ENCODE measurements around the gene ZNF764. TPM values are rescaled to one million over a fixed set of nuclear protein-coding genes. Genes with fewer than 3 reads are reported as not detected.

ZNF764 gene
- total RNA-seq, 1 experiment from 2014 or later, result 9.1 TPM

DNA sequence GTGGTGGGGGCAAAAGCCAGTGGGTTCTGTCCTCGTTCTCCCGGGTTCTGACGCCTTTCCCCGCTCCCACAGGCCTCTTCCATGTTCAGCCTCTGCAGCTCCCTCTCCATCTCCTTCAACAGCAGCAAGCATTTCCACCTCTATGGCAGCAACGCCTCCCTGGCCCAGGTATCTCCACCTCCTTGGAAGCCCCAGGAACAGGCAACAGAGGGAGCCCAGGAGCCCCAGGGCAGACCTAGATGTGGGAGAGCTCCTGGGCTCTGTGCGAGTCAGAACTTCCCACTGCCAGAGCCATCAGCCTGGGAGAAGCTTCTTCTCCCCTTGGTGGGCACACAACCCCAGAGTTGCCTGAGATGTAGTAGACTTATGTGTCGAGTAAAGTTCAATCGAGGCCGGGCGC lies 39.6 kb downstream of the ZNF764 start:
- Histone ChIP-seq H3K4me1 (ENCODE audit: control insufficient read depth in 1 of 2, insufficient read depth in 2 of 2, low read length in 2 of 2) (0 out of 4 replicates have a peak, but pooled peaks cover 0 to 5% of the 10 kb centered on the region in 2 experiments), H3K9me3 (ENCODE audit: control insufficient read depth in 1 of 2, insufficient read depth in 1 of 2, low read depth in 1 of 2, low read length in 2 of 2) (no peaks in the 10 kb centered on the region), H3K9ac (ENCODE audit: low read length) (no peak overlapping the region), H2AFZ (ENCODE audit: low read depth, low read length, poor library complexity, severe bottlenecking) (no peak overlapping the region), H3K4me2 (ENCODE audit: low read length) (no peak overlapping the region), H3K27me3 (ENCODE audit: insufficient read depth, low read length) (no peaks in the 10 kb centered on the region), H3K4me3 (replicated peaks in 1 of 2; ENCODE audit: low read depth in 1 of 2, low read length in 2 of 2) (no peak overlapping the region), H3K9me2 (ENCODE audit: insufficient read depth) (no peaks in the 10 kb centered on the region), H4K20me1 (ENCODE audit: insufficient read depth) (no peaks in the 10 kb centered on the region), H3K79me2 (ENCODE audit: insufficient read depth, low read length) (no peaks in the 10 kb centered on the region), H3K27ac (ENCODE audit: low read depth, low read length) (no peak overlapping the region), H3K36me3 (ENCODE audit: control insufficient read depth in 1 of 2, insufficient read depth in 2 of 2, low read length in 2 of 2) (no peaks in the 10 kb centered on the region)
- BruUV-seq (replicated peaks), result no TSS peak
- no peak for DNase-seq (ENCODE audit: low read depth, low spot score)
- RAD21 ChIA-PET (ENCODE audit: low non-redundant PET in 1 of 2, low total read pairs in 2 of 2, uncharacterized antibody in 2 of 2, unreplicated experiment in 2 of 2), result no interaction called here
- intact Hi-C loops (cut with micrococcal nuclease), result no loop called here
- CTCF ChIA-PET, result no interaction called here
- peak; percentile 61 for ATAC-seq
- POLR2A ChIA-PET, result no interaction called here
- TF ChIP-seq, protein P1, sequence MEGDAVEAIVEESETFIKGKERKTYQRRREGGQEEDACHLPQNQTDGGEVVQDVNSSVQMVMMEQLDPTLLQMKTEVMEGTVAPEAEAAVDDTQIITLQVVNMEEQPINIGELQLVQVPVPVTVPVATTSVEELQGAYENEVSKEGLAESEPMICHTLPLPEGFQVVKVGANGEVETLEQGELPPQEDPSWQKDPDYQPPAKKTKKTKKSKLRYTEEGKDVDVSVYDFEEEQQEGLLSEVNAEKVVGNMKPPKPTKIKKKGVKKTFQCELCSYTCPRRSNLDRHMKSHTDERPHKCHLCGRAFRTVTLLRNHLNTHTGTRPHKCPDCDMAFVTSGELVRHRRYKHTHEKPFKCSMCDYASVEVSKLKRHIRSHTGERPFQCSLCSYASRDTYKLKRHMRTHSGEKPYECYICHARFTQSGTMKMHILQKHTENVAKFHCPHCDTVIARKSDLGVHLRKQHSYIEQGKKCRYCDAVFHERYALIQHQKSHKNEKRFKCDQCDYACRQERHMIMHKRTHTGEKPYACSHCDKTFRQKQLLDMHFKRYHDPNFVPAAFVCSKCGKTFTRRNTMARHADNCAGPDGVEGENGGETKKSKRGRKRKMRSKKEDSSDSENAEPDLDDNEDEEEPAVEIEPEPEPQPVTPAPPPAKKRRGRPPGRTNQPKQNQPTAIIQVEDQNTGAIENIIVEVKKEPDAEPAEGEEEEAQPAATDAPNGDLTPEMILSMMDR (IDR thresholded peaks at IDR 0.05 in 2 of 3, conservative IDR thresholded peaks at IDR 0.05 in 1 of 3; ENCODE audit: borderline replicate concordance in 1 of 3, insufficient read depth in 1 of 3, low read depth in 2 of 3, low read length in 2 of 3), result peak in 1 of 3 experiments; percentile 10; a peak in 1 of 6 replicates
- TF ChIP-seq SIN3A (IDR thresholded peaks at IDR 0.05; ENCODE audit: low read depth) (no peak), EZH2 (IDR thresholded peaks at IDR 0.05) (no peak)

DNA sequence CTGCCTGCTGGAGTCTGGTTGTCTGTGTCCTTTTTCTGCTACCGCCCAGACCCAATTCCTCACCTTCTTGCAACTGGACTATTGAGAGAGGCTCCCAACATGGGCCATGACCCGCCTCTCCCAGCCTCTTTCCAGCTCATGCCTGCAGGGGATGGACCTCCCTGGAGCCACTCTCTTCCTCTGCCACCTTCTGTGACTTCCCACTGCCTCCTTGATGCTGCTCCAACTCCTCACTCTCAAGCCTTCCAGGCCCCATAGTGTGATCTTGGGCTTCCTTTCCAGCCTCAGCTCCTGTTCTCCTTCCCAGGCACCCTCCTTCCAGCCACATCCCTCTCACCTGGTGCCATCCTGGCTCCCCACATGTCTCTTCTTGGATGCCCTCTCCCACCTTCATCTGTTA lies 42.9 kb downstream of the ZNF764 start:
- H3K79me2 ChIP-seq (ENCODE audit: insufficient read depth, low read length), result no peaks in the 10 kb centered on the region
- no peaks in the 10 kb centered on the region for H3K9me2 ChIP-seq (ENCODE audit: insufficient read depth)
- H3K9ac ChIP-seq (ENCODE audit: low read length), result no peak overlapping the region
- intact Hi-C loops (cut with micrococcal nuclease), result no loop called here
- H3K27me3 ChIP-seq (ENCODE audit: insufficient read depth, low read length), result no peaks in the 10 kb centered on the region
- no peaks in the 10 kb centered on the region for H3K4me1 ChIP-seq (ENCODE audit: control insufficient read depth in 1 of 2, insufficient read depth in 2 of 2, low read length in 2 of 2)
- no peaks in the 10 kb centered on the region for H3K36me3 ChIP-seq (ENCODE audit: control insufficient read depth in 1 of 2, insufficient read depth in 2 of 2, low read length in 2 of 2)
- H3K27ac ChIP-seq (ENCODE audit: low read depth, low read length), result no peak overlapping the region
- ChIA-PET RAD21 (ENCODE audit: low non-redundant PET in 1 of 2, low total read pairs in 2 of 2, uncharacterized antibody in 2 of 2, unreplicated experiment in 2 of 2) (no interaction called here), CTCF (no interaction called here), POLR2A (no interaction called here)
- no peaks in the 10 kb centered on the region for H4K20me1 ChIP-seq (ENCODE audit: insufficient read depth)
- no peak for DNase-seq (ENCODE audit: low read depth, low spot score)
- ATAC-seq, result no peak
- no TSS peak for BruUV-seq (replicated peaks)
- no peak overlapping the region for H2AFZ ChIP-seq (ENCODE audit: low read depth, low read length, poor library complexity, severe bottlenecking)
- no peak overlapping the region for H3K4me3 ChIP-seq (replicated peaks in 1 of 2; ENCODE audit: low read depth in 1 of 2, low read length in 2 of 2)
- no peak overlapping the region for H3K4me2 ChIP-seq (ENCODE audit: low read length)
- no peaks in the 10 kb centered on the region for H3K9me3 ChIP-seq (ENCODE audit: control insufficient read depth in 1 of 2, insufficient read depth in 1 of 2, low read depth in 1 of 2, low read length in 2 of 2)
- TF ChIP-seq, protein P1 (IDR thresholded peaks at IDR 0.05 in 2 of 3, conservative IDR thresholded peaks at IDR 0.05 in 1 of 3; ENCODE audit: borderline replicate concordance in 1 of 3, insufficient read depth in 1 of 3, low read depth in 2 of 3, low read length in 2 of 3), result no peak
- TF ChIP-seq ZBTB33 (IDR thresholded peaks at IDR 0.05; ENCODE audit: extremely low read depth, insufficient replicate concordance, low read length) (no peak), POLR2AphosphoS5 (IDR thresholded peaks at IDR 0.05; ENCODE audit: low read depth, low read length) (no peak), TCF7L2 (IDR thresholded peaks at IDR 0.05; ENCODE audit: borderline replicate concordance, extremely low read depth, insufficient read depth, insufficient read length) (no peak), FOSL1 (IDR thresholded peaks at IDR 0.05; ENCODE audit: low read depth) (no peak)
- TF ChIP-seq, protein P2, sequence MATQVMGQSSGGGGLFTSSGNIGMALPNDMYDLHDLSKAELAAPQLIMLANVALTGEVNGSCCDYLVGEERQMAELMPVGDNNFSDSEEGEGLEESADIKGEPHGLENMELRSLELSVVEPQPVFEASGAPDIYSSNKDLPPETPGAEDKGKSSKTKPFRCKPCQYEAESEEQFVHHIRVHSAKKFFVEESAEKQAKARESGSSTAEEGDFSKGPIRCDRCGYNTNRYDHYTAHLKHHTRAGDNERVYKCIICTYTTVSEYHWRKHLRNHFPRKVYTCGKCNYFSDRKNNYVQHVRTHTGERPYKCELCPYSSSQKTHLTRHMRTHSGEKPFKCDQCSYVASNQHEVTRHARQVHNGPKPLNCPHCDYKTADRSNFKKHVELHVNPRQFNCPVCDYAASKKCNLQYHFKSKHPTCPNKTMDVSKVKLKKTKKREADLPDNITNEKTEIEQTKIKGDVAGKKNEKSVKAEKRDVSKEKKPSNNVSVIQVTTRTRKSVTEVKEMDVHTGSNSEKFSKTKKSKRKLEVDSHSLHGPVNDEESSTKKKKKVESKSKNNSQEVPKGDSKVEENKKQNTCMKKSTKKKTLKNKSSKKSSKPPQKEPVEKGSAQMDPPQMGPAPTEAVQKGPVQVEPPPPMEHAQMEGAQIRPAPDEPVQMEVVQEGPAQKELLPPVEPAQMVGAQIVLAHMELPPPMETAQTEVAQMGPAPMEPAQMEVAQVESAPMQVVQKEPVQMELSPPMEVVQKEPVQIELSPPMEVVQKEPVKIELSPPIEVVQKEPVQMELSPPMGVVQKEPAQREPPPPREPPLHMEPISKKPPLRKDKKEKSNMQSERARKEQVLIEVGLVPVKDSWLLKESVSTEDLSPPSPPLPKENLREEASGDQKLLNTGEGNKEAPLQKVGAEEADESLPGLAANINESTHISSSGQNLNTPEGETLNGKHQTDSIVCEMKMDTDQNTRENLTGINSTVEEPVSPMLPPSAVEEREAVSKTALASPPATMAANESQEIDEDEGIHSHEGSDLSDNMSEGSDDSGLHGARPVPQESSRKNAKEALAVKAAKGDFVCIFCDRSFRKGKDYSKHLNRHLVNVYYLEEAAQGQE (IDR thresholded peaks at IDR 0.05; ENCODE audit: low read depth), result no peak

All from HCT116 (cell line).